Loucy (cell line): ENCODE results near the gene RBBP5.

Experiments
- H2AFZ ChIP-seq: fragments of 200-600 bp; sonication (generic); 2 replicates; pipeline ENCODE4 v1.6.0; 2016; ENCODE audit warnings: antibody characterized with exemption, mild to moderate bottlenecking, low read length, moderate library complexity
- H3F3A ChIP-seq: fragments of 200-600 bp; 2 replicates; pipeline ENCODE4 v1.6.0; 2016; ENCODE audit warnings: antibody characterized with exemption, low read depth, mild to moderate bottlenecking
- H3K27me3 ChIP-seq: fragments of 200-600 bp; sonication (generic); 2 replicates; pipeline ENCODE4 v1.6.1; 2014; ENCODE audit warnings: low read length, mild to moderate bottlenecking; ENCODE audit not compliant: insufficient read depth, poor library complexity, severe bottlenecking
- H3K36me3 ChIP-seq: fragments of 200-600 bp; sonication (generic); 2 replicates; pipeline ENCODE4 v1.6.1; 2016; ENCODE audit warnings: low read length; ENCODE audit not compliant: insufficient read depth
- H3K4me1 ChIP-seq: fragments of 200-600 bp; sonication (generic); 2 replicates; pipeline ENCODE4 v1.5.1; 2014; ENCODE audit warnings: low read length, mild to moderate bottlenecking; ENCODE audit not compliant: insufficient read depth, poor library complexity, severe bottlenecking
- H3K4me2 ChIP-seq: fragments of 200-600 bp; sonication (generic); 2 replicates; pipeline ENCODE4 v1.6.0; 2014; ENCODE audit warnings: antibody characterized with exemption, low read length, low read depth, mild to moderate bottlenecking; ENCODE audit not compliant: poor library complexity, severe bottlenecking
- H3K4me3 ChIP-seq: fragments of 200-600 bp; sonication (generic); 2 replicates; pipeline ENCODE4 v1.5.1; 2014; ENCODE audit warnings: low read length, mild to moderate bottlenecking, mixed read lengths; ENCODE audit not compliant: poor library complexity, severe bottlenecking
- H3K79me2 ChIP-seq: fragments of 200-600 bp; sonication (generic); 2 replicates; pipeline ENCODE4 v1.6.1; 2014; ENCODE audit warnings: low read length; ENCODE audit not compliant: insufficient read depth
- H3K9ac ChIP-seq: fragments of 200-600 bp; sonication (generic); 2 replicates; pipeline ENCODE4 v1.6.0; 2014; ENCODE audit warnings: mild to moderate bottlenecking, low read depth, low read length, moderate library complexity; ENCODE audit not compliant: poor library complexity, severe bottlenecking
- H3K9me2 ChIP-seq: fragments of 200-600 bp; sonication (generic); replicated peaks from 2 replicates; pipeline ENCODE4 v1.6.1; 2016; ENCODE audit warnings: low read depth, low read length, mixed read lengths
- H3K9me3 ChIP-seq: fragments of 200-600 bp; sonication (generic); 2 replicates; pipeline ENCODE4 v1.6.1; 2014; ENCODE audit warnings: mild to moderate bottlenecking, antibody characterized with exemption, low read length, low read depth; ENCODE audit not compliant: insufficient read depth
- H4K20me1 ChIP-seq: fragments of 200-600 bp; sonication (generic); 2 replicates; pipeline ENCODE4 v1.6.0; 2014; ENCODE audit warnings: antibody characterized with exemption, low read length, mild to moderate bottlenecking; ENCODE audit not compliant: insufficient read depth, poor library complexity, severe bottlenecking
- EZH2phosphoT487 ChIP-seq: fragments of 200-600 bp; IDR thresholded peaks from 2 replicates; pipeline ENCODE4 v1.6.1; 2018; ENCODE audit warnings: antibody characterized with exemption, mild to moderate bottlenecking, moderate library complexity, borderline replicate concordance
- TF ChIP-seq, protein P1 (sequence below): fragments of 200-600 bp; sonication (generic); conservative IDR thresholded peaks from 2 replicates; pipeline ENCODE4 v1.5.1; 2014; ENCODE audit warnings: mild to moderate bottlenecking, antibody characterized with exemption, low read length

The RBBP5 gene

DNA sequence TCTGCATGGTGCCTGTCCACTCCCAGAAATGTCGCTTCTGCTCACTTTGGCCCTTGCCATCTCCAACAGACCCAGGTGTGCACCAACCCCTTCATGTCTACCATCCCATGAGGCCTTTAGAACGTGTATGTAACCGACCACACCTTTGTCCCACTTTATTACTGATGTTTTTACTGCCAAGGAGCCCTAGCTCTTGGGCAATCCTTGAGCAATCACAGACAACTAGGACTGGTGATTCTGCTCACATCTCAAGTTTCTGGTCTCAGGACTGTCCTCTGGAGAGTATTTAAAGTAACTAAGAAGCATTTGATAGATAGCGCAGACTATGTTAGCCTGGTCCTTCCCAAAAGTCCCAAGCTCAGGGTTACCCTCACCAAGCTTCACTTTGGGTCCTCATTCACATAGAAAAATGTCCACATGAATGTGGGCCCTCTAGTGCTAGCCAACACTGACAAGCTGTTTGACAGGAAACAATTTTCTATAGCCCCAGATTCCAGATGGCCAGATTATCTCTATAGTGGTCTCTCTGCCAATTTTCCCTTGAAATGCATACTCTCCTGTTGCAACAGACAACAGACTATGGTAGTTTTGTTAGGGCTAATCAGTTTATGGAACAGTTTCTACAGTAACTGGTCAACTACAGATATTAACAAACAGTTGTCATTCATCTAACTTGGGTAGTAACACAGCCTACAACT is 30.6 kb downstream of the RBBP5 start:
- Histone ChIP-seq H3F3A (no peaks in the 10 kb centered on the region), H2AFZ (no peak overlapping the region), H3K36me3 (peaks cover 82% of the 10 kb centered on the region), H3K9me2 (no peaks in the 10 kb centered on the region), H3K27me3 (no peaks in the 10 kb centered on the region), H3K9me3 (no peaks in the 10 kb centered on the region), H3K4me3 (no peak overlapping the region), H3K4me1 (no peaks in the 10 kb centered on the region), H4K20me1 (no peaks in the 10 kb centered on the region), H3K79me2 (no peaks in the 10 kb centered on the region), H3K4me2 (no peak overlapping the region), H3K9ac (no peak overlapping the region)
- no peak for TF ChIP-seq EZH2phosphoT487
- TF ChIP-seq, protein P1, sequence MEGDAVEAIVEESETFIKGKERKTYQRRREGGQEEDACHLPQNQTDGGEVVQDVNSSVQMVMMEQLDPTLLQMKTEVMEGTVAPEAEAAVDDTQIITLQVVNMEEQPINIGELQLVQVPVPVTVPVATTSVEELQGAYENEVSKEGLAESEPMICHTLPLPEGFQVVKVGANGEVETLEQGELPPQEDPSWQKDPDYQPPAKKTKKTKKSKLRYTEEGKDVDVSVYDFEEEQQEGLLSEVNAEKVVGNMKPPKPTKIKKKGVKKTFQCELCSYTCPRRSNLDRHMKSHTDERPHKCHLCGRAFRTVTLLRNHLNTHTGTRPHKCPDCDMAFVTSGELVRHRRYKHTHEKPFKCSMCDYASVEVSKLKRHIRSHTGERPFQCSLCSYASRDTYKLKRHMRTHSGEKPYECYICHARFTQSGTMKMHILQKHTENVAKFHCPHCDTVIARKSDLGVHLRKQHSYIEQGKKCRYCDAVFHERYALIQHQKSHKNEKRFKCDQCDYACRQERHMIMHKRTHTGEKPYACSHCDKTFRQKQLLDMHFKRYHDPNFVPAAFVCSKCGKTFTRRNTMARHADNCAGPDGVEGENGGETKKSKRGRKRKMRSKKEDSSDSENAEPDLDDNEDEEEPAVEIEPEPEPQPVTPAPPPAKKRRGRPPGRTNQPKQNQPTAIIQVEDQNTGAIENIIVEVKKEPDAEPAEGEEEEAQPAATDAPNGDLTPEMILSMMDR: no peak

DNA sequence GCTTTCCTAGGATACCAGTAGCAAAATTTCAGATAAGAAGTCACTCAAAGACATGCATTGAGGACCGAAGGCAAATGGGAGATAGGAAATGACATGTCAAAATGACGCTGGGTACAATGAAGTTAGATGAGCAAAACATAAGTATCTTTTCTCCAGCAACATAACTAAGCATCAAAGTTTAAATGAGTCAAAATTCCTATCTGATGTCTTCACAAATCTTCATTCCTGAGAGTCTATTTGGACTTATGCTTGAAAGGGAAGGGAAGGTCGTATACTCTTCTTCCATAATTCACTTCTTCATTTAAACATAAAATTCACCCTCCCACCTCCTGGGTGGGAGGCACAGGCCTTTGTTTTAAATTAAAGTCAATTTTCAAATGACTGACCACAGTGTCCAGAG is 33.4 kb downstream of the RBBP5 start:
- Histone ChIP-seq H3F3A (no peaks in the 10 kb centered on the region), H3K9ac (no peak overlapping the region), H3K4me3 (no peak overlapping the region), H3K4me1 (no peaks in the 10 kb centered on the region), H2AFZ (no peak overlapping the region), H3K27me3 (no peaks in the 10 kb centered on the region), H3K79me2 (no peaks in the 10 kb centered on the region), H3K36me3 (peaks cover 83% of the 10 kb centered on the region; the same call in 1 of the 2 replicates), H3K9me3 (no peaks in the 10 kb centered on the region), H4K20me1 (no peaks in the 10 kb centered on the region), H3K9me2 (no peaks in the 10 kb centered on the region), H3K4me2 (no peak overlapping the region)
- TF ChIP-seq EZH2phosphoT487: no peak
- TF ChIP-seq, protein P1: no peak

DNA sequence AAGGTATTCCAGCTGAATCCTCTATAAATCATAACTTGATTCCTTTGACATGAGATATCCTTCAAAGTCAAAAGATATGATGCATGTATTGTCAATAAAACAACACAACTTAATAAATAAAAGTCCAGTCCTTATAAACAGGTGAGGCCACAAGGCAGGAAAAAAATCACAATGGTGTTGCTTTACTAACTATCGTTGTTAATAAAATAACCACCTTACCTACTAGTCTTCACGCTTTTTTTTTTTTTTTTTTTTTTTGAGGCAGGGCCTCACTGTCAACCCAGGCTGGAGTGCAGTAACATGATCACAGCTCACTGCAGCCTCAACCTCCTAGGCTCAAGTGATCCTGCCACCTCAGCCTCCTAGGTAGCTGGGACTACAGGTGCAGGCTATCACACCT is 37.4 kb downstream of the RBBP5 start, which contains the start of gene TMEM81:
TSS of gene TMEM81 (minus strand) at position 101 of the 400 bp plus-strand sequence. CDS start 140 bp downstream, outside the sequence.
- H3K36me3 ChIP-seq: peaks cover 54% of the 10 kb centered on the region; the same call in 1 of the 2 replicates

More for the DNA sequence above, 37.4 kb downstream of the RBBP5 start, which contains the start of gene TMEM81:
- H3K9me2 ChIP-seq: no peaks in the 10 kb centered on the region
- no peaks in the 10 kb centered on the region for H3K9me3 ChIP-seq
- TF ChIP-seq EZH2phosphoT487: no peak
- TF ChIP-seq, protein P1: no peak
- no peak within 1 kb of the TSS for H3K4me2 ChIP-seq
- H2AFZ ChIP-seq: no peak within 1 kb of the TSS
- no peaks in the 10 kb centered on the region for H3F3A ChIP-seq
- no peaks in the 10 kb centered on the region for H3K27me3 ChIP-seq
- H3K79me2 ChIP-seq: no peaks in the 10 kb centered on the region
- no peaks in the 10 kb centered on the region for H4K20me1 ChIP-seq
- H3K4me1 ChIP-seq: no peaks in the 10 kb centered on the region
- no peak within 1 kb of the TSS for H3K4me3 ChIP-seq
- H3K9ac ChIP-seq: no peak within 1 kb of the TSS
